Measurements from ENCODE around the gene TMEM184B.

TMEM184B gene

GRCh38 chr22:38313384-38313955, 40.7 kb upstream of the TMEM184B start:
- peaks cover 62 to 66% of the 10 kb centered on the region in 2 donors for H3K4me1 Mint-ChIP-seq (ENCODE audit: low read depth in 2 of 2)
- ATAC-seq (replicated peaks) = no peak
- peak in 1 of 3 experiments; percentile 7 for DNase-seq
- H3K36me3 Mint-ChIP-seq (ENCODE audit: insufficient read depth) = peaks cover 28% of the 10 kb centered on the region
- H3K9me3 Mint-ChIP-seq = no peaks in the 10 kb centered on the region
- H3K27ac Mint-ChIP-seq = peak overlapping the region in 1 of 2 donors; percentile 95
- H3K4me3 Mint-ChIP-seq = peak overlapping the region; percentile 85 to 88
- H3K27me3 Mint-ChIP-seq = no peaks in the 10 kb centered on the region

- Mint-ChIP-seq H3K4me3 (no peak overlapping the region), H3K27me3 (no peaks in the 10 kb centered on the region), H3K36me3 (ENCODE audit: insufficient read depth) (peaks cover 36% of the 10 kb centered on the region), H3K4me1 (ENCODE audit: low read depth in 2 of 2) (peaks cover 67 to 68% of the 10 kb centered on the region in 2 donors), H3K27ac (peak overlapping the region in 1 of 2 donors; percentile 67), H3K9me3 (no peaks in the 10 kb centered on the region)
- no peak for ATAC-seq (replicated peaks)
- no peak for DNase-seq
These were observed 39.5 kb upstream of the TMEM184B start for GRCh38 chr22:38312261-38312800.

GRCh38 chr22:38311323-38311620, 38.5 kb upstream of the TMEM184B start:
- Mint-ChIP-seq H3K4me3 (no peak overlapping the region), H3K9me3 (no peaks in the 10 kb centered on the region), H3K27me3 (no peaks in the 10 kb centered on the region), H3K36me3 (ENCODE audit: insufficient read depth) (peaks cover 35% of the 10 kb centered on the region), H3K4me1 (ENCODE audit: low read depth in 2 of 2) (peaks cover 71 to 74% of the 10 kb centered on the region in 2 donors), H3K27ac (peak overlapping the region; percentile 65 to 67)
- ATAC-seq (replicated peaks) (no peak), DNase-seq (no peak)

- Mint-ChIP-seq H3K4me3 (no peak overlapping the region), H3K27ac (peak overlapping the region; percentile 65 to 67), H3K36me3 (ENCODE audit: insufficient read depth) (peaks cover 33% of the 10 kb centered on the region), H3K4me1 (ENCODE audit: low read depth in 2 of 2) (peaks cover 71 to 75% of the 10 kb centered on the region in 2 donors), H3K27me3 (no peaks in the 10 kb centered on the region), H3K9me3 (no peaks in the 10 kb centered on the region)
- ATAC-seq (replicated peaks) (no peak), DNase-seq (no peak)
These were observed 37.9 kb upstream of the TMEM184B start for GRCh38 chr22:38310518-38311322.

- Mint-ChIP-seq H3K27me3 (no peaks in the 10 kb centered on the region), H3K4me3 (no peak overlapping the region), H3K4me1 (ENCODE audit: low read depth in 2 of 2) (peaks cover 68 to 71% of the 10 kb centered on the region in 2 donors), H3K27ac (peak overlapping the region in 1 of 2 donors; percentile 65), H3K9me3 (no peaks in the 10 kb centered on the region), H3K36me3 (ENCODE audit: insufficient read depth) (peaks cover 25% of the 10 kb centered on the region)
- DNase-seq (no peak), ATAC-seq (replicated peaks) (no peak)
These were observed 37.1 kb upstream of the TMEM184B start for GRCh38 chr22:38309614-38310517.

GRCh38 chr22:38308791-38309498, 36.1 kb upstream of the TMEM184B start:
- H3K27me3 Mint-ChIP-seq = no peaks in the 10 kb centered on the region
- peaks cover 64 to 67% of the 10 kb centered on the region in 2 donors for H3K4me1 Mint-ChIP-seq (ENCODE audit: low read depth in 2 of 2)
- peaks cover 26% of the 10 kb centered on the region for H3K36me3 Mint-ChIP-seq (ENCODE audit: insufficient read depth)
- H3K4me3 Mint-ChIP-seq = no peak overlapping the region
- no peaks in the 10 kb centered on the region for H3K9me3 Mint-ChIP-seq
- H3K27ac Mint-ChIP-seq = peak overlapping the region; percentile 50 to 71
- ATAC-seq (replicated peaks) = no peak
- DNase-seq = no peak

- H3K27ac Mint-ChIP-seq = peak overlapping the region; percentile 66 to 89
- H3K4me3 Mint-ChIP-seq = peak overlapping the region; percentile 65 to 76
- peaks cover 38 to 41% of the 10 kb centered on the region in 2 donors for H3K4me1 Mint-ChIP-seq (ENCODE audit: low read depth in 2 of 2)
- no peaks in the 10 kb centered on the region for H3K27me3 Mint-ChIP-seq
- H3K9me3 Mint-ChIP-seq = no peaks in the 10 kb centered on the region
- ATAC-seq (replicated peaks) (peak; percentile 91), DNase-seq (peak in 2 of 3 experiments; percentile 27 to 29)
- peaks cover 42% of the 10 kb centered on the region for H3K36me3 Mint-ChIP-seq (ENCODE audit: insufficient read depth)
These were observed 33.0 kb upstream of the TMEM184B start for GRCh38 chr22:38305471-38306448.

GRCh38 chr22:38304526-38304925, 31.7 kb upstream of the TMEM184B start:
- peak overlapping the region in 1 of 2 donors; percentile 71 for H3K27ac Mint-ChIP-seq
- no peaks in the 10 kb centered on the region for H3K9me3 Mint-ChIP-seq
- H3K4me1 Mint-ChIP-seq (ENCODE audit: low read depth in 2 of 2) = peaks cover 35 to 36% of the 10 kb centered on the region in 2 donors
- ATAC-seq (replicated peaks) = no peak
- no peaks in the 10 kb centered on the region for H3K27me3 Mint-ChIP-seq
- no peak for DNase-seq
- peaks cover 48% of the 10 kb centered on the region for H3K36me3 Mint-ChIP-seq (ENCODE audit: insufficient read depth)
- H3K4me3 Mint-ChIP-seq = peak overlapping the region in 1 of 2 donors; percentile 12

GRCh38 chr22:38303974-38304373, 31.2 kb upstream of the TMEM184B start:
- H3K9me3 Mint-ChIP-seq = no peaks in the 10 kb centered on the region
- H3K4me1 Mint-ChIP-seq (ENCODE audit: low read depth in 2 of 2) = peaks cover 33% of the 10 kb centered on the region in 2 donors

GRCh38 chr22:38302906-38303305, 30.1 kb upstream of the TMEM184B start:
- Mint-ChIP-seq H3K4me1 (ENCODE audit: low read depth in 2 of 2) (peaks cover 26 to 27% of the 10 kb centered on the region in 2 donors), H3K27me3 (no peaks in the 10 kb centered on the region), H3K27ac (no peak overlapping the region), H3K36me3 (ENCODE audit: insufficient read depth) (peaks cover 57% of the 10 kb centered on the region), H3K4me3 (no peak overlapping the region), H3K9me3 (no peaks in the 10 kb centered on the region)
- DNase-seq (no peak), ATAC-seq (replicated peaks) (no peak)

More at GRCh38 chr22:38303974-38304373, 31.2 kb upstream of the TMEM184B start:
- H3K36me3 Mint-ChIP-seq (ENCODE audit: insufficient read depth) = peaks cover 53% of the 10 kb centered on the region
- ATAC-seq (replicated peaks) (no peak), DNase-seq (no peak)
- H3K4me3 Mint-ChIP-seq = no peak overlapping the region
- H3K27me3 Mint-ChIP-seq = no peaks in the 10 kb centered on the region
- peak overlapping the region; percentile 59 to 71 for H3K27ac Mint-ChIP-seq

GRCh38 chr22:38300946-38301345, 28.1 kb upstream of the TMEM184B start:
- ATAC-seq (replicated peaks) (no peak), DNase-seq (no peak)
- H3K4me1 Mint-ChIP-seq (ENCODE audit: low read depth in 2 of 2) = peaks cover 16 to 17% of the 10 kb centered on the region in 2 donors
- H3K4me3 Mint-ChIP-seq = no peak overlapping the region
- H3K36me3 Mint-ChIP-seq (ENCODE audit: insufficient read depth) = peaks cover 67% of the 10 kb centered on the region
- H3K27ac Mint-ChIP-seq = no peak overlapping the region
- H3K9me3 Mint-ChIP-seq = no peaks in the 10 kb centered on the region
- H3K27me3 Mint-ChIP-seq = no peaks in the 10 kb centered on the region
